NT2/D1 (cell line): ENCODE data around the gene APBA2.

Experiments used
- DNase-seq: peaks from one replicate; pipeline ENCODE4 v3.0.0-alpha.2; 2011; ENCODE audit warnings: low read depth, low spot score
- H3K27me3 ChIP-seq: 2 replicates; pipeline ENCODE4 v1.6.0; 2011; ENCODE audit warnings: mild to moderate bottlenecking; ENCODE audit not compliant: insufficient read length, insufficient read depth
- H3K36me3 ChIP-seq: 2 replicates; pipeline ENCODE4 v1.6.1; 2011; ENCODE audit warnings: mild to moderate bottlenecking, low read length, mixed read lengths; ENCODE audit not compliant: insufficient read depth, insufficient read length
- H3K4me1 ChIP-seq: 2 replicates; pipeline ENCODE4 v1.5.1; 2011; ENCODE audit not compliant: insufficient read depth, insufficient read length
- H3K4me3 ChIP-seq: 2 replicates; pipeline ENCODE4 v1.5.1; 2011; ENCODE audit warnings: low read depth; ENCODE audit not compliant: insufficient read length
- H3K9ac ChIP-seq: 2 replicates; pipeline ENCODE4 v1.6.0; 2011; ENCODE audit warnings: low read depth; ENCODE audit not compliant: insufficient read length
- H3K9me3 ChIP-seq: 2 replicates; pipeline ENCODE4 v1.5.1; 2011; ENCODE audit warnings: mild to moderate bottlenecking, low read length; ENCODE audit not compliant: insufficient read depth
- SUZ12 ChIP-seq: IDR thresholded peaks from 2 replicates; pipeline ENCODE4 v1.6.1; 2011; ENCODE audit not compliant: insufficient read length, insufficient read depth; ENCODE audit errors: extremely low read depth
- YY1 ChIP-seq: IDR thresholded peaks from 2 replicates; pipeline ENCODE4 v1.6.1; 2011; ENCODE audit not compliant: insufficient read length, insufficient read depth
- ZNF274 ChIP-seq: IDR thresholded peaks from 2 replicates; pipeline ENCODE4 v1.6.1; 2011; ENCODE audit warnings: mild to moderate bottlenecking, low read depth, low read length

APBA2 gene

DNA sequence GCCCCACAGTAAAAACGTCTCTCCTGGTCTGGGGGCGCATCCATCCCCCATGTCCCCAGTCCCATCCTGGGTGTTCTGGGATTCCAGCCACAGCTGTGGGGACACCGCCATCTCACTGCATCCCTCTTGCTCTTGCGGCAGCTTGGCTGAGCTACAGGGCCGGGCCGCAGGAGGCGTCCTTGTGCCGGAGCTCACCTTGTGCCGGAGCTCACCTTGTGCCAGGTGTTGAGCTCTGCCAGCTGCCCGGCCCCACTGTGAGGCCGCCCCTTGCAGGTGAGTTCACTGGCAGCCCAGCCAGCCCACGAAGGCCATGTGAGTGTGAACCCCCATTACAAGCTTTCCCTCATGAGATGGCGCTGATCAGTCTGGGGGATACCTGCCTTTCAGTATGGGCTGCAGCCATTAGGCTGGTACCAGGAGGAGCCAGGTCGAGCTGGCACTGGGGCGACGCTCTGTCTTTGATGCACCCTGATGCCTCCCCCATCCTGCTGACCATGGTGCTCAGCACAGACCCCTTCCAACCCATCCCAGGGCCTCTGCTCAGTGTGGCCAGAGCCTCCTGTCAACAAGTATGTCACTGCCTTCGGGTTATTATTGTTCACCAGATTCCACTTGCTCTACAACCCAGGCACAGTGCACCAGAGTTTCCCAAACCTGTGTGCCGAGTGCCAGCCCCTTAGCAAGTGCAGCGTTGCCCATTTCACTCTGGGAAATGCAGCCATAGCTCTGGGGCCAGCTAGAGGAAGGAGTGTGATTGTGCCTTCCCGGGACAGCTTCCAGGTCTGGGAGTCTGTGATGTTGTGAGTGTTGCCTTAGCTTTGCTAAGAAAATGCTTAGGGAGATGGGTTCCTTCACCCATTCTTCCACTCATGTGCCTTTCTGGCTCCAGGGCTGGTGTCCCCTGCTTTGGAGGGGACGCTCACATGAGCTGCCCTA is 105.7 kb downstream of the APBA2 start:
- no peaks in the 10 kb centered on the region for H3K27me3 ChIP-seq
- peaks cover 5% of the 10 kb centered on the region for H3K36me3 ChIP-seq
- no peaks in the 10 kb centered on the region for H3K9me3 ChIP-seq
- TF ChIP-seq SUZ12: no peak
- TF ChIP-seq YY1: no peak
- no peak for TF ChIP-seq ZNF274
- H3K4me1 ChIP-seq: peaks cover 5% of the 10 kb centered on the region
- H3K9ac ChIP-seq: no peak overlapping the region
- DNase-seq: no peak
- H3K4me3 ChIP-seq: no peak overlapping the region

DNA sequence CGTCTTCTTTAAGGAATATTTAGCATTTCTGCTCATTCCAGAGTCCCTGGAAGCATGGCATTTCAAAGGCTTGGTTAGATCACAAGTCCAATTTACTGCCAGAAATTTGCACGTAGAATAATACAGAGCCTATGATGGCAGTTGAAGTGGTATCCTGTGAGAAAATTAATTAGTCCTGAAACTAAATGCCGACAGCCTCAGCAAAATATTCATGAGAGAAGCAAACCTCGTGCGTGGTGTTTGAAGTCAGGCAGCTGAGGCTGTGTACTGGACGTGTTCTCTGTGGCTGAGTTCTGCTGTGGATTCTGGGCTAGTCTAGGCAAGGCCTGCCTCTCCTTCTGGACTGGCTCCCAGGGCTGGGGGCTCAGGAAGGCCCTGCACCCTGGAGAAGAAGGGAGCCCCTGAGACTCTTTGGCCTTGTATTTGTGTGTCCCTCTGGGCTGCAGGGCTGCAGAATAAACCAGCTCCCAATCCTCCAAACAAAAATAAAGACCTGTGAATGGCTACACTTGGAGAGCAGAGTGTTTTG is 106.6 kb downstream of the APBA2 start:
- Histone ChIP-seq H3K9me3 (no peaks in the 10 kb centered on the region), H3K9ac (no peak overlapping the region), H3K36me3 (peaks cover 5% of the 10 kb centered on the region), H3K4me3 (no peak overlapping the region), H3K4me1 (peaks cover 5% of the 10 kb centered on the region), H3K27me3 (no peaks in the 10 kb centered on the region)
- no peak for DNase-seq
- TF ChIP-seq SUZ12 (no peak), ZNF274 (no peak), YY1 (no peak)

DNA sequence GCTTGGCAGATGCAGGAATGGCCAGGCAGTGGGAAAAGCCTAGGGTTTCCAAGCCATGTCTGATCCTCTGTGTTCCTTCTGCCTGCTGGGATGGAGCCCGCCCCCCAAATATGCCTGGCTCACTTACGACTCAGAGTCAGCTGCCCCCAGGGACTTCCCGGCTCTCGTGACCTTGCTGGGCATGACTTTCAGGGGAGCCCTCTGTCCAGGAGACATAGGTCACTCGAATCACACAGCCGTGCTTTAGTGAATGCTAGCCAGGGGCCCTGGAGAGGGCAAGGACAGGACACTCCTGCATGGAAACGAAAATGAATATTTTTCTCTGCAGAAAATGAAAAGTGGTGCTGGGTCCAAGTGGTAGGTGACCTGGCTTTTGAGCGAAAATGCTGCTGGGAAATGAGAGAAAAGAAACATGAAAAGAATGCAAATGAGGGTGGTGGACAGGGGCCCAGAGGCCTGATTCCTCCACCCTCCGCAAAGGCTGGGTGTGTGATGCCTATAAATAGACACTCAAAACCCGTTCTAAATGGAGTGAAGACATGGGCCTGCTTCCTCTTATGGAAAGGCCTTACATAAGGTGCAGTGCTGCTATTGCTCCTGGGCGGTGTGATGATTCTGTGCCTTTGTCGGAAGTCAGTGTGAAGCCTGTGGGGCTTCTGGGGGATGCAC is 107.4 kb downstream of the APBA2 start:
- H3K9me3 ChIP-seq: no peaks in the 10 kb centered on the region
- H3K9ac ChIP-seq: no peak overlapping the region
- DNase-seq: no peak
- no peak for TF ChIP-seq YY1
- TF ChIP-seq ZNF274: no peak
- no peak for TF ChIP-seq SUZ12
- no peak overlapping the region for H3K4me3 ChIP-seq
- H3K4me1 ChIP-seq: peaks cover 5% of the 10 kb centered on the region
- H3K36me3 ChIP-seq: peaks cover 5% of the 10 kb centered on the region
- H3K27me3 ChIP-seq: no peaks in the 10 kb centered on the region

- no peak overlapping the region for H3K4me3 ChIP-seq
- H3K36me3 ChIP-seq: peaks cover 5% of the 10 kb centered on the region
- no peak for DNase-seq
- no peaks in the 10 kb centered on the region for H3K9me3 ChIP-seq
- no peak overlapping the region for H3K9ac ChIP-seq
- no peaks in the 10 kb centered on the region for H3K27me3 ChIP-seq
- H3K4me1 ChIP-seq: peaks cover 5% of the 10 kb centered on the region
- TF ChIP-seq ZNF274 (no peak), SUZ12 (no peak), YY1 (no peak)
Measured at GRCh38 chr15:28993720-28994053, 107.9 kb downstream of the APBA2 start.

DNA sequence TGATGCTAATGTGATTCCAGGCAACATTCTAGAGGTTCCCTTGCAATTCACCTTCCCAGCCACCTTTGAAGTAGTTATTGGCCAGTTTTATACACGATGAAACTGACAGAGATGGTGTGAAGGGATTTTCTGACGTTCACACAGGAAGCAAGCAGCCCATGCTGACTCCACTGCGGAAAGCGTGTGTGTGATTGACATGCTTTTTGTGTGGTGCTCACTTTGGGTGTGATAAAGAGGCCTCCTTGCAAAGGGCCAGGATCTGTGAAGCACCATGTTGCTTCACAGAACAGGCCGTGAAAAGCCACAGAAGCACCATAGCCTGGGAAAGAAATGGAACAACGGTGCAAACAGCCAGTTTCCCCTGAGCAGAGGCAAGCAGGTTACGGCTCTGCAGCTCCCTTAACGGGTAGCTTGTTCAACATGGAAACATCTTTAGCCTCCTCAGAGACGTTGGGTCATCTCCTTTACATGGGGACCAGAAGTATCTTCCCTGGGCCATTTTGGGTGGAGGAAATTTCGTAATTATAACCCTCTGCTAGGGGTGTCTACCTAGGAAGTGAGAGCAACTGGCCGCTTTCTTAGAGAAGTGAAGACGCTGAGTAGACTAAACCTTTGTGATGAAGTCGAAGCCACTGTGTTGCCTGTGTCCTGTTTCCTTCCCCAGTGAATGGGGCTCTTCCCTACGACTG is 108.5 kb downstream of the APBA2 start:
- H3K9ac ChIP-seq: no peak overlapping the region
- DNase-seq: no peak
- peaks cover 5% of the 10 kb centered on the region for H3K36me3 ChIP-seq
- no peaks in the 10 kb centered on the region for H3K9me3 ChIP-seq
- H3K4me3 ChIP-seq: no peak overlapping the region
- H3K27me3 ChIP-seq: no peaks in the 10 kb centered on the region
- H3K4me1 ChIP-seq: peaks cover 5% of the 10 kb centered on the region
- TF ChIP-seq SUZ12: no peak
- no peak for TF ChIP-seq ZNF274
- TF ChIP-seq YY1: no peak

DNA sequence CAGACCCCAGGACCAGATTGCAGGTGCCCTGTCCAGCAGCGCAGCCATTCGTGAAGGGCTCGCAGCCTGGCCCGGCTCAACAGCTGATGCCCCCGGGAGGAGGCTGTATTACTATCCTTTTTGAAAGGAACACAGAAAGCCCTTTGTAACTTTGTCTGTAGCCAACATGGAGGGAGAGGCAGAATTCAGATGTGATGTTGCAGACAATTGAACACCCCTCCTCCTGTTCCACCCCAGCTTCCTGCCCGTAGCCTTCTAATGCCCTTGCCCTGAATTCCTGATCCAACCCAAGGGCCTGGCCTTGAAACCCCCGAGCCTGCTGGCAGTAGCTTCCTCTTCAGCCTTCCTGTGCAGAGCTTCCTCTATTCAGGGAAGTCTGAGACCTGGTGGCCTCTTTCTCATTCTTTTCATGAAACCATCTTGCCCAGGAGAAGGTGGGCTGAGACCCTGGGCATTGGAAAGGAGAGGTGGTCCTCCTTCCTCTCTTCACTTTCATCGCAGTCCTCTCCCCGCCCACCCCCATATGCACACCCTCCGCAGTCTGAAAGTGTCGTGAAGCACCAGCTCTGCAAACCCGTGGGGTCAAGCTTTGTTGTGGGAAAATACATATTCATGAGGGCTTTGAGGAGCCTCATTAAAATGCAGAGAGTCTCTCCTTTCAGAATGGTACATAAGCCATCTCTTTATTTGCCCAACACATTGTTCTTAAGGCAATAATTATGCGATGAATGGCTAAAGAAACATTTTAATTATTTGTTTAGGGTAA is 109.2 kb downstream of the APBA2 start:
- Histone ChIP-seq H3K9ac (no peak overlapping the region), H3K36me3 (peaks cover 5% of the 10 kb centered on the region), H3K27me3 (no peaks in the 10 kb centered on the region), H3K4me3 (no peak overlapping the region), H3K4me1 (peaks cover 5% of the 10 kb centered on the region), H3K9me3 (no peaks in the 10 kb centered on the region)
- TF ChIP-seq SUZ12 (no peak), YY1 (no peak), ZNF274 (no peak)
- no peak for DNase-seq
